Occipital lobe (tissue), 2 donors: ENCODE measurements around the gene RAD9B. TPM values are rescaled to one million over a fixed set of nuclear protein-coding genes. Genes with fewer than 3 reads are reported as not detected.
"Not testable (repeated sequence)": the region's sequence is repeated elsewhere in the genome, so short reads cannot be mapped to it uniquely, and the experiment has no call there.

Experiments used
- DNase-seq: peaks from one replicate; lab custom pipeline; 2025; lab: John Stamatoyannopoulos, UW
- total RNA-seq: library from RNA; depleted of rRNA; stranded (reverse); fragments of >200 nt; gene quantifications from one replicate; pipeline ENCODE4 v1.2.3, GENCODE V29; 2014

The RAD9B gene
- total RNA-seq = 0.94 TPM

GRCh38 chr12:110501752-110502738 is at the start of gene RAD9B, which contains the start of gene VPS29:
Gene RAD9B (plus strand): TSS chr12:110502331. CDS start chr12:110502338, 7 bp downstream.
Gene VPS29 (minus strand): TSS chr12:110502111. CDS start chr12:110502051, 60 bp downstream.
- peak; percentile 96 for DNase-seq

- no peak for DNase-seq
Measured at GRCh38 chr12:110453569-110454296, 48.4 kb upstream of the RAD9B start.

GRCh38 chr12:110458756-110459155 is 43.4 kb upstream of the RAD9B start:
- peak; percentile 5 for DNase-seq

GRCh38 chr12:110461189-110461588 is 40.9 kb upstream of the RAD9B start:
- not testable (repeated sequence) for DNase-seq

- no peak for DNase-seq
Measured at GRCh38 chr12:110465024-110465423, 37.1 kb upstream of the RAD9B start.

GRCh38 chr12:110465765-110466164 is 36.4 kb upstream of the RAD9B start:
- not testable (repeated sequence) for DNase-seq

- no peak for DNase-seq
Measured at GRCh38 chr12:110466791-110467190, 35.3 kb upstream of the RAD9B start.

GRCh38 chr12:110467847-110468213 is 34.3 kb upstream of the RAD9B start:
- no peak for DNase-seq

- peak; percentile 92 for DNase-seq
Measured at GRCh38 chr12:110468214-110469048, 33.7 kb upstream of the RAD9B start, which contains the start of the genes FAM216A and GPN3. Gene FAM216A (plus strand): TSS chr12:110468845. CDS start chr12:110468876, 31 bp downstream. Gene GPN3 (minus strand): TSS chr12:110468257. CDS start chr12:110468203, 54 bp downstream.

- DNase-seq = no peak
Measured at GRCh38 chr12:110475426-110475825, 26.7 kb upstream of the RAD9B start.

- DNase-seq = no peak
Measured at GRCh38 chr12:110498984-110499706, 3.0 kb upstream of the RAD9B start.

GRCh38 chr12:110501399-110501751 is 756 bp upstream of the RAD9B start:
- DNase-seq = no peak

GRCh38 chr12:110503432-110503831 is 1.3 kb downstream of the RAD9B start:
- no peak for DNase-seq

- no peak for DNase-seq
Measured at GRCh38 chr12:110505332-110505731, 3.2 kb downstream of the RAD9B start.

- no peak for DNase-seq
Measured at GRCh38 chr12:110508071-110508586, 6.0 kb downstream of the RAD9B start.

GRCh38 chr12:110513842-110514241 is 11.7 kb downstream of the RAD9B start:
- DNase-seq = no peak

- DNase-seq = no peak
Measured at GRCh38 chr12:110514363-110514762, 12.2 kb downstream of the RAD9B start.

- DNase-seq = no peak
Measured at GRCh38 chr12:110516995-110517394, 14.9 kb downstream of the RAD9B start.

GRCh38 chr12:110518014-110518413 is 15.9 kb downstream of the RAD9B start:
- DNase-seq = not testable (repeated sequence)
